Nephron (organoid): Measurements from ENCODE around the gene NDUFAF2.

Source experiments
- H3K27ac Mint-ChIP-seq, 3 experiments: 2 replicates each; pipeline ENCODE4 v1.8.0; 2020; ENCODE audit warnings: mixed read lengths in 3 of 3, mild to moderate bottlenecking in 2 of 3, moderate library complexity in 1 of 3
- H3K27me3 Mint-ChIP-seq: 2 replicates; pipeline ENCODE4 v1.8.0; 2021; ENCODE audit warnings: low read depth, mild to moderate bottlenecking, moderate library complexity, mixed read lengths
- H3K36me3 Mint-ChIP-seq: 2 replicates; pipeline ENCODE4 v1.8.0; 2020; ENCODE audit warnings: low read depth, mixed read lengths
- H3K4me1 Mint-ChIP-seq: 2 replicates; pipeline ENCODE4 v1.8.0; 2020; ENCODE audit warnings: mixed read lengths
- H3K4me3 Mint-ChIP-seq, 3 experiments: 2 replicates each; pipeline ENCODE4 v1.8.0; 2020; ENCODE audit warnings: mild to moderate bottlenecking in 3 of 3, mixed read lengths in 3 of 3, moderate library complexity in 2 of 3
- H3K9me3 Mint-ChIP-seq: 2 replicates; pipeline ENCODE4 v1.8.0; 2020; ENCODE audit warnings: mixed read lengths
- CTCF ChIP-seq, 3 experiments: fragments of 200-600 bp; sonication (generic); IDR thresholded peaks; one replicate each; pipeline ENCODE4 v1.5.0; 2021; ENCODE audit warnings: antibody characterized with exemption in 3 of 3; ENCODE audit not compliant: unreplicated experiment in 3 of 3

NDUFAF2 gene

GRCh38 chr5:61002611-61003355 is 57.8 kb downstream of the NDUFAF2 start:
- Mint-ChIP-seq H3K36me3 (no peaks in the 10 kb centered on the region), H3K9me3 (peaks cover 2% of the 10 kb centered on the region), H3K4me1 (no peaks in the 10 kb centered on the region), H3K4me3 (no peak overlapping the region), H3K27ac (no peak overlapping the region), H3K27me3 (no peaks in the 10 kb centered on the region)
- TF ChIP-seq CTCF (IDR thresholded peaks at IDR 0.05; ENCODE audit: unreplicated experiment in 3 of 3), result no peak

GRCh38 chr5:61004448-61004847 is 59.4 kb downstream of the NDUFAF2 start:
- no peak overlapping the region for H3K4me3 Mint-ChIP-seq
- H3K4me1 Mint-ChIP-seq, result no peaks in the 10 kb centered on the region
- no peak overlapping the region for H3K27ac Mint-ChIP-seq
- no peak for TF ChIP-seq CTCF (IDR thresholded peaks at IDR 0.05; ENCODE audit: unreplicated experiment in 3 of 3)
- H3K27me3 Mint-ChIP-seq, result no peaks in the 10 kb centered on the region
- H3K36me3 Mint-ChIP-seq, result no peaks in the 10 kb centered on the region
- peaks cover 4% of the 10 kb centered on the region for H3K9me3 Mint-ChIP-seq

DNA sequence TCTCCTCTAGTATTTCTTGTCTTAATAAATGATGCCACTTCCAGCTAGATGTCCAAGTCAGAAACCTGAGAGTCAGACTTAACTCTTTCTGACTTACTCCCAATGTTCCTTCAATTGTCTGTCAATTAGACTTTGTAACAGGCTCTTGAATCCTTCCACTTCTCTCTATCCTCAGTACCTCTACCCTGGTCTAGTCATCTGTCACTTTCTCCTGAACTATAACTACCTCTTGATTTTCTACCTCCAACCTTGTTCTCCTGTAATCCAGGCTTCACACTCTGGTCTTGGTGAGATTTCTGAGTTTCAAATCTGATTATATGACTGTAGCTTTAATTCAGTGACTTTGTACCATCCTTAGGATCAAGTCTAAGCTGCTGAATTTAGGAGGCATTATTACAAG is 64.9 kb downstream of the NDUFAF2 start:
- no peaks in the 10 kb centered on the region for H3K27me3 Mint-ChIP-seq
- H3K4me3 Mint-ChIP-seq, result no peak overlapping the region
- no peaks in the 10 kb centered on the region for H3K4me1 Mint-ChIP-seq
- no peak overlapping the region for H3K27ac Mint-ChIP-seq
- H3K9me3 Mint-ChIP-seq, result peaks cover 4% of the 10 kb centered on the region
- no peak for TF ChIP-seq CTCF (IDR thresholded peaks at IDR 0.05; ENCODE audit: unreplicated experiment in 3 of 3)
- no peaks in the 10 kb centered on the region for H3K36me3 Mint-ChIP-seq

DNA sequence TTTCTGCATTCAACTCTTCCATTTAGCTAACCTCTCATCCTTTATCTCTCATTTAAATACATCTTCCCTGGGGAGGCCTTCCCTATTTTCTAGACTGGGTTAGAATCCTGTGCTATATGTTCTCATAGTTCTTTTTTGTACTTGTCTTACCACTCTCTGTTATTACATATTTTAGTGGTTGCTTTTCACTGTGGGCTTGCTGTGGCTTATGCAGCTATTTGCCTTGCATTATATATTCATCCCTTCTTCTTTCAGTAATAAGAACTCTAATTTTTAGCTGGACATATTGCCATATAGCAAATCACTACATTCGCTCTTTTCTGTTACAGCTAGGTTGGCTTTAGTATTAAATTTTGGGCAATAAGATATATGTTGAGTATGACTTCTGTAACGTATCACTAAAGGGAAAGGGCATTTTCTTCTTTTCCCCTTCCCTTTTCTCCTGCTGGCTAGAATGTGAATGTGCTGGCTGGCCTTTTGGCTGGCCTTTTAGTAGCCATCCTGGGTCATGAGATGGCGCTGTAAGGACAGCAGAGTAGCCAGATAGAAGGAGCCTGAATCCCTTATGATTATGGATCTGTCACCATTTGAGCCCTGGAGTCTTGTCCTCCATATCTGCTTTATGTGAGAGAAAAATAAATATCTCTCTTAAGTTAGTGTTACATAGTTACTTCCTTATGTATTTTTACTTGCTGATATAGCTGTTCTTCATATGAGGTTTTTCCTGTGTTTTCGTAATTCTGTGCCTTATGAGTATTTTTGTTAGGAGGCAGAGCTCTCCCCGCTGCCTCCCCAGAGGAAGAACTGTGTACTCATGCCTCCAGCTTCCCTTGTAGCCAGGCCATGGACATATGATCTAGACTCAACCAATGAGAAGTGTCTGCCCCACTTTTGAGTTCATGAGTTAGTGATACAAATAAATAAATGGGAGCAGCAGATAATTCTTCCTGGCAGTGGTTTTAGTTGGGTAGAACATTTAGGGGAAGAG is 65.8 kb downstream of the NDUFAF2 start:
- no peak for TF ChIP-seq CTCF (IDR thresholded peaks at IDR 0.05; ENCODE audit: unreplicated experiment in 3 of 3)
- Mint-ChIP-seq H3K27ac (no peak overlapping the region), H3K9me3 (peaks cover 4% of the 10 kb centered on the region), H3K36me3 (no peaks in the 10 kb centered on the region), H3K4me1 (no peaks in the 10 kb centered on the region), H3K4me3 (no peak overlapping the region), H3K27me3 (no peaks in the 10 kb centered on the region)

GRCh38 chr5:61018062-61018461 is 73.1 kb downstream of the NDUFAF2 start:
- Mint-ChIP-seq H3K27ac (no peak overlapping the region), H3K4me3 (no peak overlapping the region), H3K9me3 (no peaks in the 10 kb centered on the region), H3K27me3 (no peaks in the 10 kb centered on the region), H3K36me3 (no peaks in the 10 kb centered on the region), H3K4me1 (no peaks in the 10 kb centered on the region)
- TF ChIP-seq CTCF (IDR thresholded peaks at IDR 0.05; ENCODE audit: unreplicated experiment in 3 of 3), result no peak
